Loucy (cell line): ENCODE data around the gene ATF6.

Experiments used
- CTCF ChIP-seq: fragments of 200-600 bp; sonication (generic); conservative IDR thresholded peaks from 2 replicates; pipeline ENCODE4 v1.5.1; 2014; ENCODE audit warnings: mild to moderate bottlenecking, antibody characterized with exemption, low read length
- EZH2phosphoT487 ChIP-seq: fragments of 200-600 bp; IDR thresholded peaks from 2 replicates; pipeline ENCODE4 v1.6.1; 2018; ENCODE audit warnings: antibody characterized with exemption, mild to moderate bottlenecking, moderate library complexity, borderline replicate concordance

DNA sequence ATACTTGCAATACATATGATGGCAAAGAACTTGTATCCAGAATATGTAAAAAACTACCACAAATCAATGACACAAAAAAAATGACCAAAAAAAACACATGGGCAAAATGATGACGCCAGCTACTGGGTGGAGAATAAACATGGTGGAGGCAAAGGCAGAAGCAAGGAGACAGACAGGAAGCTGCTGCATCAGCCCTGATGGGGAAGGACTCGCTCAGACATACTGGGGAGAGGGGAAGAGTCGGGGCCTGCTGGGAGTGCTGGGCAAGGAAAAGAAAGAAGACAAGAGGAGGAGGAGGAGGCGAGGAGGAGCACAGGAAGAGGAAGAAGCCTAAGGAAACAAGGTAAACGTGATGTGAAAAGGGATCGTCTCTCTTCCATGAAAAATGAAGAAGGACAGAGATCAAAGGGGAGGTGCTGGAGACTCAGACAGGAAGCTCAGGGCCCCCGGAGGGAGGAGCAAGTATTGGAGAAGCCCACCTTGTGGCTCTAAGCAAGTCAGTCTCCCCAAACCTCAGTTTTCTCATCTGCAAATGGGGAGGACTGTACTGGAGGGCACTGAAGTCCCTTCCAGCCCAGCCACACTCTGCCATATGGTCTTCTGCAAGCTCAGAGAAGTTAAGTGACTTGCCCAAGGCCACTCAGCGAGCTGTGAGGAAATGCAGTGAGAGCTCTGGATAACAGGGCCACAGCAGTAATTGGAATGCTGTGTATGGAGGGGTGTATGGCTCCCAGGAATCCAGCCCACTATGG, 233.4 kb downstream of the ATF6 start:
- TF ChIP-seq CTCF: no peak
- no peak for TF ChIP-seq EZH2phosphoT487
